HG03521 (cell line): Measurements from ENCODE around the gene ZDHHC8.

Source experiments
- ATAC-seq: cut with Tn5 transposase; IDR thresholded peaks from one replicate; pipeline ENCODE4 v1.9.1; 2021; ENCODE audit warnings: mild to moderate bottlenecking, moderate library complexity; ENCODE audit not compliant: unreplicated experiment

ZDHHC8 gene

DNA sequence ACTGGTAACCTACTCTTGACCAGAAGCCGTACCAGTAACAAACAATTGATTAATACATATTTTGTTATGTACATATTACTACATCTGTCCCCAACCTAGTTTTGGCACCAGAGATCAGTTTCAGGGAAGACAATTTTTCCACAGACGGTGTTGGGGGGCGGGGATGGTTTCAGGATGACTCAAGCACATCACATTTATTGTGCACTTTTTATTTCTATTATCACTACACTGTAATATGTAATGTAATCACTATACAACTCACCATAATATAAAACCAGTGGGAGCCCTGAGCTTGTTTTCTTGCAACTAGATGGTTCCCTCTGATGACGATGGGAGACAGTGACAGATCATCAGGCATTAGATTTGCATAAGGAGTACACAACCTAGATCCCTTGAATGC is 36.1 kb upstream of the ZDHHC8 start:
- ATAC-seq = no peak

DNA sequence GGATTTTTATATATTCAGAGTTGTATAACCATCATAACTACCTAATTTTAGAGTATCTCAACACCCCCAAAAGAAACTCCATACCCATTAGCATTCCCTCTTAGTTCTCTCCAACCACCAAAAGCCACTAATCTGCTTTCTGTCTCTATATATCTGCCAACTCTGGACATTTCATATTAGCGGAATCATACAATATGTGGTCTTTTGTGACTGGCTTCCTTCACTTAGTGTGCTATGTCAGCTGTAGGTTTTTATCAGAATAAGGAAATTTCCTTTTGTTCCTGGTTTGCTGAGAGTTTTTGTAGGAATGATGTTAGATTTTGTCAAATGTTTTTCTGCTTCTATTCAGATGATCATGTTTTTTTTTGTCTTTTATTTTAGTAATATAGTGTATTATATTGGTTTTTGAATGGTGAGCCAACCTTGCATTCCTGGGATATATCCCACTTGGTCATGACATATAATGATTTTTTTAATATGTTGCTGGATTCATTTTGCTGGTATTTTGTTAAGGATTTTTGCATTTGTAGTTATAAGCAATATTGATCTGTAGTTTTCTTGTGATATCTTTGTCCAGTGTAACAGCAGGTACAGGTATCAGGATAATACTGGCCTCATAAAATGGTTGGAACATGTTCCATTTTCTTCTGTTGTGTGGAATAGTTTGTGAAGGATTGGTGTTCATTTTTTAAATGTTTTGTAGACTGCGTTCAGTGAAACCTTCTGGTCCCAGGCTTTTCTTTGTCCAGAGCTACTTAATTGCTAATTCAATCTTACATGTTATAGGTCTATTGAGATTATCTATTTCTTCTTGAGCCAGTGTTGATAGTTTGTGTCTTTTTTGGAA is 34.8 kb upstream of the ZDHHC8 start:
- ATAC-seq = no peak

DNA sequence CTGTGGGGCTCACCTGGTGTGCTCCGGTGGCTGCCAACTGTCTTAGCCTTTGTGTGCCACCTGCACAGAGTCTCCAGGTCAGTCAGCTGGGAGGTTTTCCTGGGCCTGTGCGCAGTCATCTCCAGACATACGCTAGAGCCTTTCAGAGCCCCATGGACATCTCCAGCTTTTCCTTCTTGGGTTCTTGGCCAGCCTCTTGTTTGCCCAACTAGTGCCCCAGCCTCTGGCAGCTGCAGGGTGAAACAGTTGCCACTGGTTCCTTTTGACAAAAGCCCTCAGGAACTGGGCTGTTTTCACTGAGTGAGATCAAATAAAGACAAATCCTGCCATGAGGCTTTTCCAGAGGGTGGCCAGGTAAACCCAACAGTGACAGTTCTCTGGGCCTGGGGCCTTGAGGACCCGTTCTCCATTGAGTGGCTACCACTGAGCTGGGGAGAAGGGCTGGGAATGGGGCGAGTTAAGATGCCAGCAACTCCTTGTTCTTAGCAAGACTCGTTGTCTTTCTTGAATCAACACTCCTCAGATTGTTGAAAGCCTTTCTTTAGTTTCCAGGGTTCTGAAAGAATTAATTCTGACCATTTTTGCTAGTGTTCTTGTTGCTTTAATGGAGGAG is 32.4 kb upstream of the ZDHHC8 start:
- ATAC-seq = no peak

DNA sequence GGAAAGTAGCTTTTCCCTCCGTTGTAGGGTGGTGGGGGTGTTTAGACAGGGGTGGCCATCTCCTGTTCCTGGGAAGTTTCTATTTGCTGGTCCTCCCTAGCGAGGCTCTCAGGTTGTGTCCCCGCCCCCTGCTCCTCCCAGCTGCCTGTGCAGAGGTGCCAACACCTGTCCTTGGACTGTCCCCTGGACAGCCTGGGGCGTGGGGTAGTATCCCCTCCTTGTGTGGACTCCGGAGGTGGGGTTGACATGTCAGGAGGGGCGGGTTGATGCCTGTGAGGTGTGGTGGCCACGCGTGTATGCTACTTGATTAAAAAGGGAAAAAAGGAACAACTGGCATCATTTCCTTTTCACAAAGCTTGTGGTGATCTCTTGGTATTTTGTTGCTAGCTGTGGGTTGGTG is 30.0 kb upstream of the ZDHHC8 start:
- ATAC-seq = no peak

DNA sequence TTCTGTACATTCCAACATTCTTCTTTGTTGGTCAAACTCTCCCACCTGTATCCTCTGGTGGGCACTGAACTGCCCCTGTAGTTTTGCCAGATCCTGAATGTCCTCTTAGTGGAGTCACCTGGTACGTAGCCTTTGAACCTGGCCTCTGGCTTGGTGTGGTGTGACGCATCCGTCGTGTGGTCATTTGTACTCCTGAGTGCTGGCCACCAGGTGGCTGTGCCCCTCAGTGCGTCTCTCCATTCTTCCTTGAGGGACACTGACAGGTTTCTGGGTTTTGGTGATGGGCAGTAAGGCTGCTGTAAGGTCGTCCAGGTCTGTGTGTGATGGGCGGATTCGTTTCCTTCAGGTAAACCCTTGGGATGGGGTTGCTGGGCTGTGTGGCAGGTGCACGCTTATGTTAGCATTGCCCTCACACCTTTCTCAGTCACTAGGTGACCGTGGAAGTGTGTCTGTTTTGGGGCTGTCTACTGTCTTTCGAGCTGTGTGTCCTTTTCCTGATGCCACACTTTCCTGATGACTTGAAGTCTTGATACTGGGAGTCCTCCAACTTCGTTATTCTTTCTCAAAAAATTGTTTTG is 29.3 kb upstream of the ZDHHC8 start:
- ATAC-seq = no peak

DNA sequence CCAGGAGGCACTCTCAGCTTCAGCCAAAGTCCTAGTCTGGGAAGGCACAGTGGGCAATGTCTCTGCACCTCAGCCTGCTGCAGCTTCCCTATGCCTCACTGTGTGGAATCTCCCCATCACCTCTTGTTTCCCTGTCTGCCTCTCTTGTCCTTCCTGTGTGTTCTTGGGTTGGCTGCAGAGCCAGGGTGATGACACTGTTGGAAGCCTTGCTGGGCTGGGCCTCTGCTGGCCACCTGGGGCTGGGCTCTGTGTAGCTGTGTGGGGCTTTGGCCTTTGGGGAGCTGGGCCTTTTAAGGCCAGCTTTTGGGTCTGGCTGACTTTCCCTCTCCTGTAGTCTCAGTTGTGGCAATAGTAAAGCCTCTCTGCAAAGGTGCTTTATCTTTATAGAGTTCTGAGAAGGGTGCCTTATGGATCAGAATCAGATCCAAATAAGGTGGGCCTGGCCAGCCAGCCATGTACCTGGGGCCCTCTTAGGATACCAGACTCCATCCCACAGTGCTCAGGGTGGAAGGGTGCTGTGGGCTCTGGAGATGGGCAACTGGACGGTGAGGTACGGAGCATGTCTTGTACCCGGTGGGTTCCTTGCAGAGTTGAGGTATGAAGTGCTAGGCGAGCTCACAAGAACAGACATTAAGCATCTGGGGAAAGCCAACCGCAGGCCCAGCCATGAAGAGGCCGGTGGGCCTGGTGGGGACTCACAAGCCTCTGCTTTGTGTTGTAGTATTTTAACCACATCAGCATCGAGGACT is 26.0 kb upstream of the ZDHHC8 start:
- ATAC-seq = no peak

DNA sequence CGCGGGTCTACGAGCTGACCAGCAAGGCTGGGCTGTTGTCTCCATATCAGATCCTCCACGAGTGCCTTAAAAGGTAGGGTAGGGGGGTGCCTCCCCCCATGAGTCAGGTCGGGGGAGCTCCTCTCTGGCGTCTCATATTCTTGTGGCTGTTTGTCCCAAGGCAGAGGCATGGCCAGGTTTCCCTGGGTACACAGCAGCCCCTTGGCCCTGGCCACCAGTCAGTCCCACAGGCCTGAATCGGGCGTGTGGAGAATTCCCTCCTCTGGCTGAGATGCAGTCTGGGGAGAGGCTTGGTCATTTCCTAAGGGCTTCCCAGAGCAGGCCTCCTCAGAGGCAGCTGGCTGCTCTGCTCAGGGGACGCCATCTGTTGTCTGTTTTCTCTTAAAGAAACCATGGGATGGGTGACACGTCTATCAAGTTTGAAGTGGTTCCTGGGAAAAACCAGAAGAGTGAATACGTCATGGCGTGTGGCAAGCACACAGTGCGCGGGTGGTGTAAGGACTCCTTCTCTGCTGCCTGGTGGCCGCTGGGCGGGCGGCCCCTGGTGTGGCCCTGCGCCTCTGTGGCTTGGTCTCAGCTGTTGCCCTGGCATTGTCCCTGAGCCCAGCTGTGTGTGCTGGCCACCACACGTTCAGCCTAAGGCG is 25.3 kb upstream of the ZDHHC8 start:
- ATAC-seq = no peak

DNA sequence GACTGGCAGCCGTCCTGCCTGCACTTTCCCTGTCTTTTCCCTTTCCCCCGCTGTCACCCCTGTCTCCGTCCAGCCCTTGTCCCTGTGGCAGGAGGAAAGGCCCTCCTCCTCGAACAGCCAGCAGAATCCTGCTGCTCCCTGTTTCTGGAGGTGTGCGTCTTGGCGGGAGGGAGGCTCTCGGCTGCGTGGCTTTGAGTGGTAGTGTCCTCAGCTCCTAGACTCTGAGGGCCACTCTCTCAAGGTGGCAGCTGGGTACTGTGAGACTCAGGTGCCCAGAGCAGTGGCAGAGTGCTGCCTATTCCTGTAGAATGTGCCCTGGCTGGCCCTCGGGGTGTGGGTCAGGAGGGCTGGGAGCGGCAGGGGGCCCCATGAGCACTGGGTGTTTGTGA is 24.8 kb upstream of the ZDHHC8 start:
- no peak for ATAC-seq

DNA sequence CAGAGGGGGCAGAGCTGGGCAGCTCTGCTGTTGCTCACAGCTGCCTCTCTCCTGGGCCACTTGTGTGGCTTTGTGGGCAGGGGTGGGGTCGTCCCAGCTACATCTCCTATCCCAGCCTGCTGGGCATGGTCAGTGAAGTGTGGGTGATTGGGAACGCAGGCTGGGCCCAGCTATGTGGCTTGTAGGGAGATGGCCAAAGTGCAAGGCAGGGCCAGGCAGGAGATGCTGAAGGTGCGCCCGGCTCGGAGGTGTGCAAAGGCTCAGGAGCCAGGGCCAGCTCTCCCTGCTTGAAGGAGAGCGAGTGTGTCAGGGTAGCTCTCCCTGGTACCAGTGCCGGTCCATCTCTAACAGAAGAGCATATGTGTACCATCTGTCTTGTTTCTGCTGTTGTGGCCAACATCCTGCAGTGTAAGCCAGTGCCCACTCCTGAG is 24.1 kb upstream of the ZDHHC8 start:
- ATAC-seq = no peak

DNA sequence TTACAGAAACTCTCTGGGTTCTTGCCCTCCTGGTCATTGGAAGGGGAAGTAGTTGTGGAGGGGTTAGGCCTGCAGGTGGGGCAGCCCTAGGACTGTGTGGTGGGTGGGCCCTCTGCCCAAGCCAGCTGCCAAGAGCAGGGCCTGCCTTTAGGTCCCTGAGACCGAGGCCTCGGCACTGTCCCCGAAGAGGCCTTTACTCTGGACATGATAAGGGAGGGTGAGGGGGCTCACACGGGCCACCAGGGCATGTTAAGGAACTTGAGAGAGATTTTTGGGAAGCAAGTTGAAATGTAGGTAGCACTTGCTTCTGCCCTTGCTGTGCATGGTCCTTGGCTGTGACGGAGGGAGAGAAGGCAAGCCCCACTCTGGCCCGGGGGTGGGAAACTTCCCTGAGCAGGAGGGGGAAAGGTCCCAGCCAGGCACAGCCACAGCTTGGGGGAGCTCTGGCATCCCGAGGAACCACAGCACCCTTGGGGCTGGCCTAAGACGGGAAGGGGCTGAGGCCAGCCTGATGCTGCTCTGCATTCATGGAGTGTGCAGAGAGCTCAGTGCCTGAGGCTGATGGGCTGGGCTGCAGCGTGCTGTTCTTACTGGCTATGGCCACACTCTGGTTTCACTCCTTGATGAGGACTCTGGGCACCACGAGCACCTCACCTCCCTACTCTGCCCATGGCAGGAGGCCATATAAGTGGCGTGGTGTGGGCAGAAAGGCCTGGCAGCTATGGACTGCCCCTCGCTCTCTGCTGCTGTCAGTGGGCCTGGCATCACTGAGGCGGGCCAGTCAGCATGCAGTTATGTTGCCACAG is 23.4 kb upstream of the ZDHHC8 start:
- ATAC-seq = no peak

DNA sequence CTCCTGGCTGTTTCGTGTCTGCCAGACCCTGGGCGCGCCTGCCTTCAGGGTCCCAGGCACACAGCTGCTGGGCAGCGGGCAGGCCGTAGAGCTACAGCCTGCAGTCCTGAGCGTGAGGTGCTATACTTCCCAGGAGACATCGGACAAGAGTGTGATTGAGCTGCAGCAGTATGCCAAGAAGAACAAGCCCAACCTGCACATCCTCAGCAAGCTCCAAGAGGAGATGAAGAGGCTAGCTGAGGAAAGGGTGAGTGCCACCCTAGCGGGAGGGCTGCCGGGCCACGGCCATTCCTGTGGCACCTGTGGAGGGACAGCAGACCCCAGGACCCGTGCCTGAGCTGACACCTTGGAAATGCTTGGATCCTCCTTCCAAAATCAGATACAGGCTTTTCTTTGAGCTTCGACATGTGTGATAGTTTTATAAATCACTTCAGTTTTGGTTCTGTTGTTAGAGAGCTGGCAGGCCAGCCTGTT is 22.8 kb upstream of the ZDHHC8 start:
- ATAC-seq = no peak

DNA sequence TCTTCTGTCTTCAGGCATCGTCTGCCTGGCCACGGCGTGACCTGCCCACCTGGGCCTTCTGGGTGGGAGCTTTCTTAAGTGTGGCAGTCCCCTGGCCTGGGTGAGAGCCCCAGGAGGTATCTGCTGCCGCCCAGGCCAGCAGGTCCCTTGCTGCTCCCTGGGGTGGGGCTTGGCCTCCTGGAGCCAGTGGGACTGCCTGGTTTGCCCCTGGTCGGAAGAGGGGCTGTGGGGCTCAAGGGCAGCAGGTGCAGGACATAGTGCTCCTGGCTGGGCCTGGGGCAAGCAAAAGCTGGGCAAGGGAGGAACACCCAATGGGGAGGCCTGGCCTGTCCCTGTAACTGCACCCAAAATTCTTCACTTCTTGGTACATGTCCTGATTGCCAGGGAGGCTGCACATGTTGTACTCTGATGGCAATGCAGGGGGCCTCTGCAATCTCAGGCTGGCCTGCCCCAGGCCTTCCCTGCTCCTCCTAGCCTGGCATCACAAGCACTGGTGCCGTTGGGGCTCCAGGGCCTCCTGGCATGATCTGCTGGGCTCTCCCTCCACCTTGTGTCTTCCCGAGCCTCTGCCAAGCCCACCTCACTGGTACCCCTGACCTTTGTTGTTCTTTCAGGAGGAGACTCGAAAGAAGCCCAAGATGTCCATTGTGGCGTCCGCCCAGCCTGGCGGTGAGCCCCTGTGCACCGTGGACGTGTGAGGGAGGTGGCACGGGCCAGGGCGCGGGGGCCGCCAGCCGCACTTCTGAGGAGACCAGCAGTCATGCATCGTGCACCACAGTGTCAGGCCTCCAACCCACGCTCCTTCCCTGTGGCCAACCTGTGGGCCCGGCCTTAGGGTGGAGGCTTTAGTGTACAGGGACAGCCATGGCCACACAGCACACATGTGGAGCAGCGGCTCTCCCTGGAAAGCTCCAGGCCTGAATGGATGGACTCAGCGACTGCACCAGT is 21.9 kb upstream of the ZDHHC8 start:
- ATAC-seq = no peak

DNA sequence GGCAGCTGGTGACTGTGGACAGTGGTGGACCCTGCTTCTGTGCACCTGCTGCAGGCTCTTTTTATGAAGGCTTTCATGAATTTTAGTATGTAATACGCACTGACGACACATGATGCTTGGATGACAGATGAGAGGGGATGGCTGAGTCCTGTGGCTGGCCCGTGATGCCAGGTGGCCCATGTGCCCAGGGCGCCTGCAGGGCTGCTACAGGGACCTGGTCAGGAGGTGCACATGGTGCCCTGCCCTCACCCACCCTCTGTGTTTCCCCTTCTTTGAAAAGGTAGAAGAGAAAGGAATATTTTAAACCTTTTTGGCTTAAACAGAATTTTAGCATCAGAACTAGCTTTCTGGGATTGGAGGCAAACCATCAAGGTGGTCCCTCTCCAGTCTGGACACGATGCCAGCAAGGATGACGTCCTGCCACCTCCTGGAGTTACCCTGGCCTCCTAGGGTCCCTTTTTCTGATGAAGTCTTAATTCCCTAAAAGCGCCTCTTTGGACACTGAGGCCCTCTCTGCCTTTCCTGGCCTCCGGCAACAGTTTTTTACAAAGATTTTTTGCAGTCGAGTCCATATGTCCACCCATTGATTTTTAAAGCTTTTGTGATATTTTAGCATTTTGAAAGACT is 21.1 kb upstream of the ZDHHC8 start:
- ATAC-seq = no peak

DNA sequence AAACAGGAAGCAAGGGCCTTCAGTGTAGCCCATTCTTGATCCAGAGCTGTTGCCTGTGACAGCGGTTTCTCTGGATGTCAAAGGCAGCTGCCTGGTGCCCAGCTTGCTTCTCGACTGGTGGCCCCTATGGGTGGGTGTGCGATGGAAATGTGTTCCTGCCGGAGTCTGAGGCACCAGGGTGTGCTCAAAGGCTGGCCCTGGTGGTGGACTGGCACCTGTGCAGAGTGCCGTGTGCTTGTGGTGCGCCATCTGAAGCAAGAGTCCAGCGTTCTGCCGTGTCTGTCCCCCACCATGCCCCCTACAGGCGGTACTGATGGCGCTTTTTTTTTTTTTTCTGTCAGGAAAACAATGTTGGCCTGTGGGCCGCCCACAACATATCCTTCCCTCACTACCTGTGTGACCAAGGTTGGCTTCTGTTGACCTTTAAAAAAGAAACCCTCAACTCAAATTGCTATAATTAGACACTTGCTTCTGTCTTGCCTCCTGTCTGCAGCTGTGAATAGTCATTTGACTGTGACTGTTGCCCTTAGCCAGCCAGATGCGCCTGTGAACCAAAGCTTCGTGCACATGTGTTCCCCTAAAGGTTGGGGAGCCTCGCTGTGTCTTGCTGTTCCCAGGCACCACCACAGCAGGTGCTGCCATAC is 20.4 kb upstream of the ZDHHC8 start:
- ATAC-seq = no peak

DNA sequence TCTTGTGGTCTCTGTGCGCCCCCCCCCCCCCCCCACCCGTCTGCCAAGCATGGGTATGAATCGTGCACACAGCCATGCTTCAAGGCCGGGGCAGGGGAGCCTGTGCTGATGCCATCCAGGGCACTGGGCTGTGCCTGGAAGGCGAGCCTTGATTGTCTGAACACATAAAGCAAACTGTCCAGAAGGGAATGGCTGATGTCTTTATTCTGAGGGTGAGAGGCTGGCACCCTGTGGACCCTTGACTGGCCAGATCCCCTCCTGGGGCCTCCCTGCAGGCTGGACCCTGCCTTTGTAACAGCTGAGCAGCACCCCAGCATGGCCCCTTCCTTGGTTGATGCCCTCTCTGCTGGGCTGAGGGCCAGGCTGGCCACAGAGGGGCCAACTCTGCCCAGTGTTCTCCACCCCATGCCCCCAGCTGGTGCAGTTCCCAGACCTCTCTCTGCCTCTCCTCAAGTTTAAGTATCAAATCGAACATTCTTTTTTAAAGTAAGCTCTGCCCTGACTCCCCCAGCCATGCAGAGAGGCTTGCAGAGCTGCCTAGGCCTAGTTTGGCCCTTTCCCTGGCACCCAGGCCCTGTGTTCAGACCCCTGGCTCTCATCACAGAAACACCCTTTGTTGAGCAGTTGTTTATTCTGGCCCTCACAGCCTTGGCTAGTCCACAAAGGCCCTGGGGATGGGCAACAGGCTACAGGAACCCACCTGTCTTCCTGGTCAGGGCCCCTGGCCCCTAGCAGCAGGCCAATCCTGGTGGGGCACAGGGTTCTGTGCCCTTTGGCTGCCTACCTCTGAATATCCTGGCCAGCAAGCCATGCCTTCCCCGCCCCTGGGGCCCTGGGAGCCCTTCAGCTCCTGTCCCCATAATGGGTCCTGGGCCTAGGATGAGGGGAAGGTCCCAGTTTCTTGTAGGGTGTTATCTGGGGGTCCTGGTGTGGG is 19.6 kb upstream of the ZDHHC8 start:
- no peak for ATAC-seq

DNA sequence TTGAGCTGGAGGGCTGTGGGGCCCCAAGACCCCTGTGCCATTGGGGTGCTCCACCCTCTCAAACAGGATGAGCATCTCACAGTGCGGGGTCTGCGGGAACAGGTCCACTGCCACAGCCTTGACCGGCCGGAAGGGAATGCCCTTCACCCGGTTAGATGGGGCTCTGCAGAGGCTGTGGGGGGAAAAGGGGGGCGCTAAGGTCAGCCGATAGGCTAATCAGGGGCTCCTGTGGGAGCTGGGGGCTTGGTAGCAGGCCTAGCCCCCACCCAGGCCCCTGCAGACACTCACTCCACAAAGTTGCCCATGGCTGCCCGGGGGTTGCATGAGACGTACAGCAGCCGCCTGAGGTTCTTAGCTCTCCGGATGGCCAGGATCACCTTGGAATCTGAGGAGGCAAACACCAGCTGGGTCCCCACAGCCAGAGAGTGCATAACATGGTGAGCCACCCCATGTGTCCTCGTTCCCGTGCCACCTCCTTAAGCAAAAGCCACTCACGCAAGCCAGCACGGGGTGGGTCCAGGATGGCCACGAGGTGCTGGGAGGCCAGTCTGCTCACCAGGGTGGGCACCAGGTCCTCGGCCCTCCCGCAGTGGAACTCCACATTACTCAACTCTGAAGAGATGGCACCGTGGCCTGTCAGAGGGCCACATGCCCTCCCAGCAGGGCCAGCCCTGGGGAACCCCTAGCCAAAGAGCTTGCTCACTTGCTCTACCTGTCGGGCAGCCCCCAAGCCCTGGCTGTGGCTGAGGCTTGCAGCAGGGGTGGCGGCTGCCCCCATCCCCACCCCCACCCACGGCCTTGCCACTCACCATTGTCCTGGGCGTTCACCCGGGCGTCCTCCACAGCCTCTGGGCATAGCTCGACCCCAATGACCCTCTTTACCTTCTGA is 18.7 kb upstream of the ZDHHC8 start:
- no peak for ATAC-seq
